HG02642 (cell line): ENCODE measurements around the gene ZNF592.
"Not testable (repeated sequence)": the region's sequence is repeated elsewhere in the genome, so short reads cannot be mapped to it uniquely, and the experiment has no call there.

Experiments used
- ATAC-seq: cut with Tn5 transposase; IDR thresholded peaks from one replicate; pipeline ENCODE4 v1.9.1; 2021; ENCODE audit warnings: mild to moderate bottlenecking; ENCODE audit not compliant: unreplicated experiment, poor library complexity

The ZNF592 gene

DNA sequence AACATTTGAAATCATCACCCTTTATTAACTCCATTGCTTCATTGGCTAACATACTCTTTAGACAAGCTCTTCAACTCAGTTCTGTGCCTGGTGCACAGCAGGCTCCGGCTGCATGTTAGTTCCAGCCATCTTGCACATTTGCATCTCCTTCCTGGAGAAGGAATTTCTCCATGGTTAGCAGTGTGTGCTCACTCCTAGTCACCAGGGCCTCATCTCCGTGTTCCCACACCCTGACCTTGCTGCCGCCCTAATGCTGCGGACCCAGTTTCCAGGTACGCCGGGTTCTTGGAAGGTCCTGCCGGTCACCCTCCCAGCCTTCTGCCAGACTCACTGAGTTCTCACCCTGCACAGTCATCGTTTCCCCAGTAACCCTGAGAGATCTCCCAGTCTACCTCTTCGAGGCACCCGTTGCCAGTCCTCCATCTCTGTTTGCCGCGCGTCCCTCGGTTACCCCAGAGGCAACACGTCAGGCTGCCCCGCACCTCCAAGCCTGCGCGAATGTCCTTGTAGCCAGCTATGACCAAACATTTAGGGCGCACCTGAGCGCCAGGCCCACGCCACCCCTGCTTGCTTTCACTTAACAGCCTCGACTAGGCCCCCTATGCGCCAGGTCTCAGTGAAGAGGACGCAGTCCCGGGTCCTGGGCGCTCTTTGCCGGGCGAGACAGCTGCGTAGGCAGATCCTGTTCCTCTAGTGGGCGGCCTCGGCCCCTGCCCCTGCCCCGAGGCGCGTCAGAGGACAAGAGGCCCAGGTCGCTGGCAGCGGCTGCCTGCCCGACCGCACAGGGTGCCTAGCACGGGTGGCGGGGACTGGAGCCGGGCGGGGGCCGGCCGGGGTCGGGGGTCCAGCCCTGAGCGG, 747 bp upstream of the ZNF592 start:
- peak; percentile 47 for ATAC-seq

GRCh38 chr15:84749111-84749991, 959 bp downstream of the ZNF592 start:
- peak; percentile 1 for ATAC-seq

DNA sequence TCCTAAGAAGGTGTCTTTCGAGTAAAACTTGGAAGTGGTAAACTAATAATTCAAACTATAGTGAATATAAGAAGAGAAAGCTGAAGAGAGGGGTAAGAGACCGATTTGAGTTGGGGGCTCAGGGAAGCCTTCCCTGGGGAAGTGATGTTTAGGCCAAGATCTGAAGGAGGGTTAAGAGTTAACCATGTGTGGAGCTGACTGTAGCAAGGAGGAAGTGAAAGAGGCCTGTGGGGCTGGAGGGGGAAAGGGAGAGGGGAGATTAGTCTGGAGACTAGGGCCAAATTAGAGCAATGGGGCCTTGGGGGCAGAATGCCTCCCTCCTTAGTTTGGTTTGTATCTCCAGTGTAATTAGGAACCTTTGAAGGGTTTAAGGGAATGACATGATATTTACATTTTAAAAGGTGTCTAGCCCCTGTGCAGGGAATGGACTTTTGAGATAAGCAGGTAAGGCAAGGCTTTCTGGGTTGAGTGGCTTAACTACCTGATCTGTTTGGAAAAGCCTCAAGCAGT, 2.2 kb downstream of the ZNF592 start:
- peak; percentile 25 for ATAC-seq

DNA sequence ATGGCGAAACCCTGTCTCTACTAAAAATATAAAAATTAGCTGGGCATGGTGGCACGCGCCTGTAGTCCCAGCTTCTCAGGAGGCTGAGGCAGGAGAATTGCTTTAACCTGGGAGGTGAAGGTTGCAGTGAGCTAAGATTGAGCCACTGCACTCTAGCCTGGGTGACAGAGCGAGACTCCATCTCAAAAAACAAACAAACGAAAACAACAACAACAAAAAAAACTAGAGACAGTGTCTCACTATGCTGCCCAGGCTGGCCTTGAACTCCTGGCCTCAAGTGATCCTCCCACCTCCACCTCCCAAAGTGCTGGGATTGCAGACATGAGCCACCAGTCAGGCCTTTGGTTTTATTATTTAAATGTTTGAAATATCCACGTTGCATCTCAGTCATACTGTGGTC, 3.3 kb downstream of the ZNF592 start:
- not testable (repeated sequence) for ATAC-seq

DNA sequence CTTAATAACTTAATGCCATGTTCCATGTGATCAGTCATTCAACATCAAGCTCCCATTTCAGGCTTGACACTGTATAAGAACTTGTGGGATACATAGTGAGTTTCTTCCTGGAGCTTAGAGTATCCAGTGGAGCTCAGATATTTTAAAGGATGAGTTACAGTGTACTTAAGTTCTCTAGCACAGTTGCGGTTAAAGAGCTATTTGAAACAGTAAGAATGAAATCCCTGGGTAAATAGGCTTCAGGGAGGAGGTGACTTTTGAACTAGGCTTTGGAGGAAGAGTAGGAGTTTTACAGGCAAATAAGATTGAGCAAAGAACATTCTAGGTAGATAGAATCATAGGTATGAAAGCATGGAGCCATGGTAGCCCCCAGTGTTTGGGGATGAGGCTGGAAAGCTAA, 3.8 kb downstream of the ZNF592 start:
- ATAC-seq, result no peak

DNA sequence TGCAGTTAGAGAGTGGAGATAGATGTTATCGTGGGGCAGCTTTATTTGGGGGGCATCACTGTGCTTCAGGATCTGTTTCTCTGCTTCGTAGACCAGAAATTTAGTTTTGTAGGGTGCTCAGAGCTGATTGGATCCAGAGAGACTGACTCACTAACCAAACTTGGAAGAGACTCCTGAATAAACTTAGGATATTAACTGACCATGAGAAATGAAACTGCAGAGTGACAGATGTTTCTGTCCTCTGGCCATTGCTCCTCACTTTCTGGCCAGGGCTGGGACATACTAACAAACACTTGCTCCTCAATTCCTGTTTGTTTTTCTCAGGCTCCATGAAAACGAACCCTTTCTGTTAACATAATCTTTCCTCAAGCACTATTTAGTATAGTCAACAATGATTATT, 4.3 kb downstream of the ZNF592 start:
- ATAC-seq, result no peak

DNA sequence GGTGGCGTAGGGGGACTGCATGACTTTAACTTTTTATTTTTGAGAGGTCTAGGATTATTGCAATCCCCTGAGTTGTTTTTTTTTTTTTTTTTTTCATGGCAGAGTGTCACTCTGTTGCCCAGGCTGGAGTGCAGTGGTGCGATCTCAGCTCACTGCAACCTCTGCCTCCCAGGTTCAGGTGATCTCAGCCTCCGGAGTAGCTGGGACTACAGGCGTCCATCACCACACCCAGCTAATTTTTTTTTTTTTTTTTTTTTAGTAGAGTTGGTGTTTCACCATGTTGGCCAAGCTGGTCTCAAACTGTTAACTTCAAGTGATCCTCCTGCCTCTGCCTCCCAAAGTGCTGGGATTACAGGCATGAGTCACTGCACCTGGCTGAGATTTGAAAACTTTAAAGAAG, 6.5 kb downstream of the ZNF592 start:
- not testable (repeated sequence) for ATAC-seq

- ATAC-seq, result no peak
Observed at GRCh38 chr15:84755736-84756527, 7.5 kb downstream of the ZNF592 start.

GRCh38 chr15:84759018-84759417, 10.6 kb downstream of the ZNF592 start:
- no peak for ATAC-seq

DNA sequence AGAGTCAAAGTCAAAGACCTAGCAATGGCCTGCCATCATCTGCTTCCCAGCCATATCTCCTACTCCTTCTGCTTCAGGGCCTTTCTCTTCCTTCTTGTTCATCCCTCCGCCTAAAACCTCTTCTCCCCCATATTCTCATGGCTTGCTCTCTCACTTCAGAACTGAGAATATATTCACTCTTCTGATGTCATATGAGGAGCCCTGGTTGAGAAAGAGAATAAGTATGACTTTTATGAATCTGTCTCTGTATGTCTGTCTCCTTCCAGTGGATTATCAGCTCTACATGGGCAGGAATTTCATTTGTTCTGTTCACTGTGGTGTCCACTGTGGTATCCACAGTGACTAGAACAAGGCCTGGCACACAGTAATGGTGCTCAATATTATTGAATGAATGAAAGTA, 11.8 kb downstream of the ZNF592 start:
- no peak for ATAC-seq

DNA sequence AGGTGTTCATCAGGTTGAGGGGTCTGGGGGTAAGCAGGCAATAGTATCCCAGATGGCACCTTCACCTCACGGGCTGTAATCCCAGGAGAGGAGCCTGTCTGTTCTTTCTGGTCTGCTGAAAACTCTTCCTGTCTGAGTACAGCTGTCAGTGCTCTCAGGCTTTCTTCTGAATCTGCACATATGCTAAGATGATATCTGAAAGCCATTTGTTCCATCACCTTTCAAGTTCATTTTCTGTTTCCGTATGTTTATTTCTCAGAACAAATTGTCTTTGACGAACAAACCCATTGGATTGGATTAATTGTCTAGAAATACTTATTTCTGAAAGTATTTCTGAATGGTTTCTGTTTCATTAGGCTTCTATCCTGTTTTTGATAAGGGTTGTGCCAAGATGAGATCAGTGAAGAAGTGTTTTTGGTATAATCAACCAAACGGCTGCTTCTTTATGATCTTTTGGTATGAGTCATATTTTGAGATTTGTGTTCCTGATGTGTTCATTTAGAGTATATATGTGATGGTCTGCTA, 13.3 kb downstream of the ZNF592 start:
- peak; percentile 67 for ATAC-seq

DNA sequence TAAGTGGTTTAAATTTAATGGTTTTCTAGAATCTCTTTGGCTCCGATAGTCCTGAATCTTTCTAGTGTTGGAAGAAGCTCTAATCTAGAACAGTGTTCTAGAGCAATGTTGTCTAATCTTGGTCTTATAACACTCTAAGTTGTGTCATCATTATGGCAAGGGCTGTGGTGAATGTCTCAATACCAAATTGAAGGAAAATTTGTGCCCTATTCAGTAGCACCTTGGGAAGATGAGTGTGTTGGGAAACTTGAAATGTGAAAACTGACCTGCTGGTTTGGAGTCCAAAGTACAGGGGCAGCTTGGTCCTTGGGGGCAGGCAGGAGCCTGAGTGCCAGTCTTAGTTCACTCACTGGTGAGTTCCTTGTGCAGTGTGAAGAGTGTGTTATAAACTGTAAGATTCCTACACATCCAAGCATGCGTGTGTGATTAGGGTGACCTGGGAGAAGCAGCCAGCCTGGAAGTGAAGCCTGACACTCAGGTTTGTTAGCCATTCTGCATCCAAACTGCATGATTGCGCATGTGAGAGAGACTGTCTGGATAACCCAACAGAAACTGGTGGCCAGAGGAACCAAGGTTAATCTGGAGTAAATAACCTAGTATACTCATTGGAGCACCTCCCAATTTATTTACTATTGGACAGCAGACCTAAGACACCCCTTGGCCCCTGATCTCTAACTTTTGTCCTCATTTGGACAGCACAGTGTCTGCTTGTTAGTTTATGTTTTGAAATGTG, 14.6 kb downstream of the ZNF592 start:
- ATAC-seq, result no peak

GRCh38 chr15:84764585-84764984, 16.2 kb downstream of the ZNF592 start:
- no peak for ATAC-seq

DNA sequence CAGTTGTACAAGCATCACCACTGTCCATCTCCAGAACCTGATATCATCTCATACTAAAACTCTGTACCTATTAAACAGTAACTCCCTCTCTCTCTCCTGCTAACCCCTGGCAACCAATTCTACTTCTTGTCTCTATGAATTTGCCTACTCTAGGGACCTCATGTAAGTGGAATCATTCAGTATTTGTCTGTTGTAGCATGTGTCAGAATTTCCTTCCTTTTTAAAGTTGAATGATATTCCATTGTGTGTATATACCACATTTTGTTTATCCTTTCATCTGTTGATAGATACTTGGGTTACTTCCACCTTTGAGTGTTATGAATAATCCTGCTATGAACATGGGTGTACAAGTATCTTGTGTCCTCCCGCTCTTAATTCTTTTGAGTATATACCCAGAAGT, 16.6 kb downstream of the ZNF592 start:
- no peak for ATAC-seq

DNA sequence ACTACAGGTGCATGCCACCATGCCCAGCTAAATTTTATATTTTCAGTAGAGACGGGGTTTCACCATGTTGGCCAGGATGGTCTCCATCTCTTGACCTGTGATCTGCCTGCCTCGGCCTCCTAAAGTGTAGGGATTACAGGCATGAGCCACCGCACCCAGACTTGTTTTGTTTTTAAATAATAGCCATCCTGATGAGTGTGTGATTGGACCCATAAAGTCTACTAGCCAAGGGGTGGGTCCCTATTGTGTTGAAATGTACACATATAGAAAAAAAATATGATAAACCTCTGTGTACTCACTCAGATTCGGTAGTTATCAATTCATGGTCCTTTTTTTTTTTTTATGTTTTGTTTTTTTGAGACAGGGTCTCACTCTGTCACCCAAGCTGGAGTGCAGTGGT, 17.3 kb downstream of the ZNF592 start:
- no peak for ATAC-seq

DNA sequence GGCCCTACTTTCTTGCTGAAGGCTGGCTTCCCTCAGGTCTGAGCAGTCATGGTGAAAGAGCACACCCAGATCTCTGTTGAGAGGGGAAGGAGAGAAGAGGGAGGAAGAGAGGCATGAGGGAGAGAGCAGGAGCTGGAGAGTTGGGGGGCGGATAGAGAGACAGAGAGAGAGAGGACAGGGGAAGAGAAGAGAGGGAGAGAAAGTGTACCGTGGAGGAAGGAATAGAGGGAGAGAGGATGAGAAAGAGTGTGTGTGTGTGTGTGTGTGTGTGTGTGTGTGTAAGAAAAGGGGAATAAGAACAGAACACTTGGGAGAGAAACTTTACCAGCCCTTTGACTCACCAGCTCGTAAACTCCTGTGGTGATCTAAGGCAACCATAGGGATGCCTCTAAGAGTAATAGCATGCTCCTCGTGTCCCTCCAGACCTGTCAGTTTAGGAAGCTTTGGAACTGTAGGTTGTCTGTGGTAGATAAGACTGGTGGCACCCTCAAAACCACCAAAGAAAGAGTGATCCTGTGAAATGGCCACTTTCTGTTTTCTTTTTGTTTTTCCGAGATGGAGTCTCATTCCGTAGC, 18.2 kb downstream of the ZNF592 start:
- no peak for ATAC-seq

- no peak for ATAC-seq
Observed at GRCh38 chr15:84772031-84772430, 23.6 kb downstream of the ZNF592 start.

DNA sequence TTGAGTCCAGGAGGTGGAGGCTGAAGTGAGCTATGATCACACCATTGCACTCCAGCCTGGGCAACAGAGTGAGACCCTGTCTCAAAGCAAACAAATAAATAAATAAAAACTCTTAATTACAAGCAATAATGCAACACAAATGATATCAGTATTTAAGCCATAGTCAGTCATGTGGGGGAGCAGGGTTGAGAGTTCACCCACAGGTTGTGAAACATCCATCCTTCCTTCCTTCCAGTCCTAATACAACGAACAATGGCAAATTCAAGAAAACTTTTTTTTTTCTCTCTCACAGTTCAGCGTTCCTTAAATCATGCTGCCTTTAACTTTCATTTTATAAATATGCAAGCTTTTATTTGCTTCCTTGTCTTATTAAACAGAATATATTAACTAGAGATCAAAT, 24.1 kb downstream of the ZNF592 start:
- no peak for ATAC-seq

DNA sequence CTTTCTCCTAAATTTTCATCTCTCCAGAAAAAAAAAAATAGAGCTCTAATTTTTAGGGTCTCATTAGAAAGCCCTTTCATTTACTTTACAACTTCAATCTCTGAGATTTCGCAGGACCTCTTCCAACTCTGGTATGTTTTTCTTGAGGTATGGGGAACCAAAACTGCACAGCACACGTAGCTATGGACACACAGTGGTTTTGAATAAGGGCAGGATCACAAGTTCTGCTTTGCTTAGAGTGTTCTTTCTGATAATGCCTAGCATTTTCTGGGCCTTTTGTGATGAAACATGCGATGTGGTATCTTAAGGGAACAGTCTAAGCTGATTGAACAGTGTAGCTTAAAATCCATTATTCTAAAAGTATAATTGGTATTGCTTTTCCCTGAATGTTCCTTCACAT, 25.3 kb downstream of the ZNF592 start:
- no peak for ATAC-seq
